Ovary (tissue), 9 donors: Measurements from ENCODE around the gene DEFB132. TPM values are rescaled to one million over a fixed set of nuclear protein-coding genes. Genes with fewer than 3 reads are reported as not detected.
"Not testable (repeated sequence)": the region's sequence is repeated elsewhere in the genome, so short reads cannot be mapped to it uniquely, and the experiment has no call there.

Experiments
- DNase-seq, 5 donors: peaks; one replicate each; pipeline ENCODE4 v3.0.0-alpha.2; 2019 to 2020
- H3K27ac ChIP-seq, 2 donors: fragments of 200-600 bp; one replicate each; pipeline versions ENCODE4 v1.5.1 to v1.8.0; 2019 to 2022
- H3K27me3 ChIP-seq: fragments of 200-600 bp; one replicate; pipeline ENCODE4 v1.8.0; 2022
- H3K36me3 ChIP-seq: fragments of 200-600 bp; sonication (generic); one replicate; pipeline ENCODE4 v1.5.1; 2019
- H3K4me1 ChIP-seq: one replicate; pipeline ENCODE4 v1.8.1; 2013; ENCODE audit warnings: mild to moderate bottlenecking, moderate library complexity; ENCODE audit not compliant: insufficient read depth
- H3K4me3 ChIP-seq: fragments of 200-600 bp; sonication (generic); one replicate; pipeline ENCODE4 v1.5.1; 2017
- H3K9me3 ChIP-seq, 2 donors: fragments of 200-600 bp in 1 of 2; sonication (generic) in 1 of 2; one replicate each; pipeline versions ENCODE4 v1.5.1 to v1.8.1; 2013 to 2019; ENCODE audit warnings: mild to moderate bottlenecking in 1 of 2, moderate library complexity in 1 of 2
- CTCF ChIP-seq, 3 donors: fragments of 450-650 bp in 2 of 3; fragments of 200-600 bp in 1 of 3; IDR thresholded peaks; one replicate each; pipeline versions ENCODE4 v1.5.1 to v1.8.0; 2016 to 2022; ENCODE audit warnings: antibody characterized with exemption in 3 of 3, mild to moderate bottlenecking in 1 of 3
- EP300 ChIP-seq: sonication (generic); formaldehyde crosslinking; IDR thresholded peaks from one replicate; pipeline ENCODE4 v1.6.1; 2017; ENCODE audit warnings: antibody characterized with exemption
- POLR2A ChIP-seq: fragments of 450-650 bp; IDR thresholded peaks from one replicate; pipeline ENCODE4 v1.6.1; 2017; ENCODE audit warnings: antibody characterized with exemption, mild to moderate bottlenecking, moderate library complexity
- WGBS, 3 donors: extraction: QIAGEN DNeasy Blood & Tissue Kit in 1 of 3; methylation state at CpG; one replicate each; pipeline versions ENCODE4 v1.1.5 to v1.1.7; 2013 to 2017; 5-methylcytosine and 5-hydroxymethylcytosine counted together
- intact Hi-C, 4 donors: fragments of 100-400 bp; cut with DNase I; formaldehyde crosslinking; loops; one replicate each; pipeline versions ENCODE4 v1.11.0 to v1.15.1; 2022 to 2023
- polyA plus RNA-seq, 2 donors: library from polyadenylated mRNA; stranded (reverse); fragments of 200-250 nt in 1 of 2; fragments of 350-450 nt in 1 of 2; fragmentation: Illumina TruSeq in 1 of 2; extraction: RNeasy Lipid Tissue Mini Kit (QIAGEN cat#74804) in 1 of 2; gene quantifications; one replicate each; pipeline ENCODE4 v1.2.3, GENCODE V29; 2013 to 2014
- total RNA-seq, 7 donors: library from RNA; depleted of rRNA in 2 of 7; stranded (reverse); fragments of >200 nt in 2 of 7; fragmentation: NEBNext Ultra II Directional in 3 of 7; extraction: Animal tissue kit (Norgen Biotek cat#: 25700) in 3 of 7; gene quantifications; one replicate each; pipeline versions ENCODE4 v1.1.0 to v1.2.4, GENCODE V29; 2016 to 2023
- donor health status: DM: no; HTN: no; CAD: no; lungs with moderate emphysema.
- donor health status: DM: no; HTN: no; CAD: no.
- donor health status: Bipolar disorder and iron deficiency.
- donor health status: DM: yes; HTN: yes; CAD: no.
- donor health status: DM: no; HTN: no; CAD: no.
- donor health status: DM: yes; HTN: yes; CAD: no.

Gene DEFB132
- total and polyA plus RNA-seq, 9 donors = not detected

GRCh38 chr20:242905-243304 is 14.6 kb upstream of the DEFB132 start:
- TF ChIP-seq POLR2A (no peak), EP300 (no peak), CTCF (IDR thresholded peaks at IDR 0.05) (no peak)
- 81 to 88% (median 88%) methylated on average over 2 of the region's 2 CpGs for WGBS, 3 donors
- DNase-seq = no peak
- no peaks in the 10 kb centered on the region for H3K36me3 ChIP-seq
- intact Hi-C loops = no loop called here
- no peaks in the 10 kb centered on the region for H3K27me3 ChIP-seq
- H3K9me3 ChIP-seq = no peaks in the 10 kb centered on the region
- no peak overlapping the region for H3K27ac ChIP-seq
- H3K4me3 ChIP-seq = no peak overlapping the region
- H3K4me1 ChIP-seq = no peaks in the 10 kb centered on the region

- no peaks in the 10 kb centered on the region for H3K9me3 ChIP-seq
- no peak for TF ChIP-seq EP300
- no peak for TF ChIP-seq POLR2A
- TF ChIP-seq CTCF (IDR thresholded peaks at IDR 0.05) = no peak
- WGBS, 3 donors = 26 to 29% (median 29%) methylated on average over 2 of the region's 2 CpGs
- no peak overlapping the region for H3K4me3 ChIP-seq
- H3K36me3 ChIP-seq = no peaks in the 10 kb centered on the region
- no peaks in the 10 kb centered on the region for H3K4me1 ChIP-seq
- intact Hi-C loops = no loop called here
- no peak for DNase-seq
- H3K27me3 ChIP-seq = no peaks in the 10 kb centered on the region
- H3K27ac ChIP-seq = no peak overlapping the region
These were observed 6.2 kb upstream of the DEFB132 start for GRCh38 chr20:251354-251753.

- Histone ChIP-seq H3K4me3 (no peak overlapping the region), H3K27ac (no peak overlapping the region), H3K4me1 (no peaks in the 10 kb centered on the region), H3K36me3 (no peaks in the 10 kb centered on the region), H3K27me3 (no peaks in the 10 kb centered on the region), H3K9me3 (no peaks in the 10 kb centered on the region)
- intact Hi-C loops = no loop called here
- TF ChIP-seq CTCF (IDR thresholded peaks at IDR 0.05) = no peak
- no peak for TF ChIP-seq EP300
- no peak for TF ChIP-seq POLR2A
- WGBS, 3 donors = 67 to 69% (median 68%) methylated on average over 2 of the region's 2 CpGs
- DNase-seq = no peak
These were observed 4.7 kb upstream of the DEFB132 start for GRCh38 chr20:252801-253200.

GRCh38 chr20:253447-253846 is 4.1 kb upstream of the DEFB132 start:
- H3K4me3 ChIP-seq, H3K4me1 ChIP-seq, DNase-seq, H3K27ac ChIP-seq, H3K9me3 ChIP-seq, H3K36me3 ChIP-seq, intact Hi-C loops, H3K27me3 ChIP-seq: not testable (repeated sequence)
- 43 to 53% (median 46%) methylated on average over 6 of the region's 6 CpGs for WGBS, 3 donors

- Histone ChIP-seq H3K27me3 (no peaks in the 10 kb centered on the region), H3K27ac (no peak overlapping the region), H3K36me3 (no peaks in the 10 kb centered on the region), H3K9me3 (no peaks in the 10 kb centered on the region), H3K4me1 (no peaks in the 10 kb centered on the region), H3K4me3 (no peak overlapping the region)
- intact Hi-C loops = no loop called here
- DNase-seq = no peak
- 45 to 65% (median 65%) methylated on average over 4 of the region's 4 CpGs for WGBS, 3 donors
- TF ChIP-seq POLR2A (no peak), EP300 (no peak), CTCF (IDR thresholded peaks at IDR 0.05) (no peak)
These were observed 840 bp downstream of the DEFB132 start for GRCh38 chr20:258269-258858.
